ENCODE measurements around the gene ZSCAN25. TPM values are rescaled to one million over a fixed set of nuclear protein-coding genes. Genes with fewer than 3 reads are reported as not detected.

The ZSCAN25 gene
- total and polyA plus RNA-seq, 2 of the 13 experiments (the other 11 are each of a cell fraction or from before 2014, with no cell fraction given) = 12.1 to 16.8 TPM

GRCh38 chr7:99643464-99643863 is 26.7 kb downstream of the ZSCAN25 start:
- BruUV-seq (replicated peaks) = no TSS peak
- Histone ChIP-seq H3K36me3 (replicated peaks in 1 of 2; ENCODE audit: control insufficient read depth in 1 of 2, insufficient read depth in 2 of 2, low read length in 2 of 2) (no peaks in the 10 kb centered on the region; a peak in 2 of 5 replicates), H3K4me3 (replicated peaks in 1 of 3; ENCODE audit: insufficient read depth in 1 of 3, low read depth in 2 of 3, low read length in 3 of 3) (no peak overlapping the region), H2AFZ (ENCODE audit: low read length) (no peak overlapping the region), H3K27ac (ENCODE audit: extremely low read length, insufficient read depth, low read length) (no peak overlapping the region), H3K4me1 (ENCODE audit: insufficient read depth, low read length) (no peaks in the 10 kb centered on the region), H3K27me3 (ENCODE audit: control insufficient read depth in 1 of 2, insufficient read depth in 2 of 2, low read length in 2 of 2) (no peaks in the 10 kb centered on the region), H3K4me2 (ENCODE audit: low read depth, low read length) (no peak overlapping the region), H4K20me1 (ENCODE audit: insufficient read depth, low read length) (no peaks in the 10 kb centered on the region), H3K79me2 (ENCODE audit: insufficient read depth, low read length) (no peaks in the 10 kb centered on the region), H3K9me3 (ENCODE audit: low read length) (no peaks in the 10 kb centered on the region), H3K9ac (ENCODE audit: insufficient read depth, low read depth, low read length) (no peak overlapping the region)
- ChIA-PET POLR2A (no interaction called here), CTCF (ENCODE audit: low intra/inter-chr PET ratio, low total read pairs) (no interaction called here)
- intact Hi-C loops (cut with micrococcal nuclease; ENCODE audit: unreplicated experiment) = no loop called here
- DNase-seq (ENCODE audit: low spot score) (no peak), ATAC-seq (no peak), FAIRE-seq (no peak)
- in situ Hi-C loops (cut with HindIII; ENCODE audit: extremely low pct_ligation_motif_present, low pct_unique_long_range_greater_than_20kb) = no loop called here
- TF ChIP-seq AKNA (CRISPR knock-in tag; IDR thresholded peaks at IDR 0.05; ENCODE audit: borderline replicate concordance) (no peak), STAT5B (CRISPR knock-in tag; IDR thresholded peaks at IDR 0.05) (no peak), SMARCE1 (IDR thresholded peaks at IDR 0.05; ENCODE audit: borderline replicate concordance) (no peak), GATAD1 (CRISPR knock-in tag; IDR thresholded peaks at IDR 0.05) (no peak), FOXJ3 (CRISPR knock-in tag; IDR thresholded peaks at IDR 0.05; ENCODE audit: borderline replicate concordance) (no peak), FOXC1 (CRISPR knock-in tag; IDR thresholded peaks at IDR 0.05; ENCODE audit: borderline replicate concordance) (no peak), KAT2B (IDR thresholded peaks at IDR 0.05; ENCODE audit: borderline replicate concordance, low read depth, low read length) (no peak), XRCC5 (optimal IDR thresholded peaks at IDR 0.05; ENCODE audit: low read length) (no peak), GMEB1 (CRISPR knock-in tag; IDR thresholded peaks at IDR 0.05; ENCODE audit: borderline replicate concordance) (no peak), ZNF20 (CRISPR knock-in tag; IDR thresholded peaks at IDR 0.05) (no peak), NFE2L2 (IDR thresholded peaks at IDR 0.05; ENCODE audit: low read length) (no peak), POGK (CRISPR knock-in tag; conservative IDR thresholded peaks at IDR 0.05) (no peak), MIER3 (CRISPR knock-in tag; IDR thresholded peaks at IDR 0.05; ENCODE audit: borderline replicate concordance) (no peak)
- 72% methylated on average over 2 of the region's 2 CpGs for WGBS (ENCODE audit: low lambda C conversion rate)

Measured in HepG2 (cell line).